BJ (cell line): ENCODE results near the gene EHD1. TPM values are rescaled to one million over a fixed set of nuclear protein-coding genes. Genes with fewer than 3 reads are reported as not detected.

Experiments used
- CTCF ChIA-PET: fragments of 350-600 bp; formaldehyde crosslinking; extraction: SDS; loops from one replicate; lab custom pipeline; 2021; ENCODE audit warnings: antibody characterized with exemption, inconsistent platforms; lab: Yijun Ruan, JAX
- POLR2A ChIA-PET: fragments of 300-600 bp; sonication (Branson Sonifier 250); formaldehyde crosslinking; extraction: SDS; loops from one replicate; lab custom pipeline; 2021; ENCODE audit warnings: antibody characterized with exemption; lab: Charles Lee
- DNase-seq: peaks from one replicate; pipeline ENCODE4 v3.0.0-alpha.2; 2011; ENCODE audit warnings: low read depth
- H3K27me3 ChIP-seq: 2 replicates; pipeline ENCODE4 v1.6.0; 2011; ENCODE audit warnings: low read length; ENCODE audit not compliant: control insufficient read depth, insufficient read depth
- H3K36me3 ChIP-seq: 2 replicates; pipeline ENCODE4 v1.5.1; 2011; ENCODE audit warnings: low read length; ENCODE audit not compliant: control insufficient read depth, insufficient read depth
- H3K4me3 ChIP-seq: 2 replicates; pipeline ENCODE4 v1.5.1; 2011; ENCODE audit warnings: low read depth, mild to moderate bottlenecking, control low read depth, low read length
- CTCF ChIP-seq: IDR thresholded peaks from 2 replicates; pipeline ENCODE4 v1.5.1; 2011; ENCODE audit warnings: low read depth, mild to moderate bottlenecking, control low read depth, inconsistent platforms, low read length, moderate library complexity; ENCODE audit not compliant: insufficient read depth
- polyA plus RNA-seq: library from polyadenylated mRNA; depleted of rRNA; stranded (reverse); fragments of >200 nt; gene quantifications from 2 replicates; pipeline ENCODE4 v1.2.3, GENCODE V29; 2011; rRNA removed
- small RNA-seq: library from RNA; depleted of rRNA; stranded (forward); fragments of <200 nt; gene quantifications from one replicate; pipeline ENCODE3, GENCODE V24; 2012; ENCODE audit warnings: low replicate concordance, low read depth; ENCODE audit not compliant: insufficient read length

The EHD1 gene
- polyA plus RNA-seq, 1 experiment = 191 TPM

- POLR2A ChIA-PET = interaction anchor here (0.6 kb wide), 1 partner anchor 19 kb away, joined by 4 read pairs; no protein-coding TSS in a partner anchor
Observed at GRCh38 chr11:64802370-64803157, 75.9 kb downstream of the EHD1 start.

More at GRCh38 chr11:64802370-64803157, 75.9 kb downstream of the EHD1 start:
- CTCF ChIA-PET = interaction anchor here (0.8 kb wide), 1 partner anchor 24 kb away, joined by 3 read pairs; the partner anchor contains the start of gene SF1
- no peak for DNase-seq
- Histone ChIP-seq H3K27me3 (no peaks in the 10 kb centered on the region), H3K4me3 (peak overlapping the region; percentile 52), H3K36me3 (peaks cover 22% of the 10 kb centered on the region)
- no peak for TF ChIP-seq CTCF

Small RNA genes within 50 kb of the gene (small RNA-seq; reads per million reads assigned to genes)
- gene MIR6749 (not detected), gene MIR6750 (not detected)

Other genes starting within 250 kb of the EHD1 start
- gene NRXN2, start 155.4 kb downstream of the EHD1 start, polyA plus RNA-seq = 0.05 and 0.20 TPM in 2 replicates
- gene RASGRP2, start 134.5 kb downstream of the EHD1 start, polyA plus RNA-seq = 3.2 and 5.3 TPM in 2 replicates
- gene PYGM, start 118.6 kb downstream of the EHD1 start, polyA plus RNA-seq = 0.10 TPM in 2 replicates
- 40.3 and 41.7 TPM in 2 replicates for gene SF1, start 100.1 kb downstream of the EHD1 start, polyA plus RNA-seq
- gene MAP4K2, start 75.4 kb downstream of the EHD1 start, polyA plus RNA-seq = 9.4 and 22.4 TPM in 2 replicates
- 14.4 and 27.8 TPM in 2 replicates for gene MEN1, start 68.1 kb downstream of the EHD1 start, polyA plus RNA-seq
- gene CDC42BPG, start 34.0 kb downstream of the EHD1 start, polyA plus RNA-seq = 0.01 and 0.02 TPM in 2 replicates
- gene ATG2A, start 38.6 kb upstream of the EHD1 start, polyA plus RNA-seq = 3.7 and 7.0 TPM in 2 replicates
- 16.0 and 18.5 TPM in 2 replicates for gene PPP2R5B, start 46.1 kb upstream of the EHD1 start, polyA plus RNA-seq
- not detected in 2 replicates for gene GPHA2, start 57.3 kb upstream of the EHD1 start, polyA plus RNA-seq
- gene MAJIN, start 93.5 kb upstream of the EHD1 start, polyA plus RNA-seq = not detected in 2 replicates
- 1.1 and 1.5 TPM in 2 replicates for gene BATF2, start 118.3 kb upstream of the EHD1 start, polyA plus RNA-seq
- 117 and 141 TPM in 2 replicates for gene ARL2, start 135.5 kb upstream of the EHD1 start, polyA plus RNA-seq
- gene SNX15, start 148.8 kb upstream of the EHD1 start, polyA plus RNA-seq = 8.3 and 15.3 TPM in 2 replicates
- gene SAC3D1, start 162.6 kb upstream of the EHD1 start, polyA plus RNA-seq = 5.9 and 7.3 TPM in 2 replicates
- gene NAALADL1, start 179.9 kb upstream of the EHD1 start, polyA plus RNA-seq = 25.4 and 38.7 TPM in 2 replicates
- gene CDCA5, start 205.4 kb upstream of the EHD1 start, polyA plus RNA-seq = 10.7 and 11.9 TPM in 2 replicates
- 41.7 and 91.8 TPM in 2 replicates for gene ZFPL1, start 205.6 kb upstream of the EHD1 start, polyA plus RNA-seq
- 61.8 and 86.2 TPM in 2 replicates for gene VPS51, start 217.6 kb upstream of the EHD1 start, polyA plus RNA-seq
- 5.0 and 8.2 TPM in 2 replicates for gene TM7SF2, start 233.3 kb upstream of the EHD1 start, polyA plus RNA-seq
- 3.6 and 4.6 TPM in 2 replicates for gene ZNHIT2, start 239.1 kb upstream of the EHD1 start, polyA plus RNA-seq
- 474 and 610 TPM in 2 replicates for gene FAU, start 243.5 kb upstream of the EHD1 start, polyA plus RNA-seq
- 54.4 and 68.5 TPM in 2 replicates for gene MRPL49, start 243.7 kb upstream of the EHD1 start, polyA plus RNA-seq